HEK293 (cell line): ENCODE measurements around the gene AP5S1.

Experiments used
- BCL11B ChIP-seq: fragments of 450-650 bp; formaldehyde crosslinking; IDR thresholded peaks from 2 replicates; pipeline ENCODE4 v1.5.1; 2016; ENCODE audit warnings: low read depth, missing biosample characterization, missing genetic modification characterization
- ELK4 ChIP-seq: IDR thresholded peaks from 2 replicates; pipeline ENCODE4 v1.6.1; 2011; ENCODE audit warnings: mild to moderate bottlenecking, low read depth, low read length, borderline replicate concordance
- GLI4 ChIP-seq: fragments of 450-650 bp; formaldehyde crosslinking; IDR thresholded peaks from 2 replicates; pipeline ENCODE4 v1.5.1; 2016; ENCODE audit warnings: missing biosample characterization, missing genetic modification characterization
- KLF7 ChIP-seq: fragments of 450-650 bp; formaldehyde crosslinking; IDR thresholded peaks from 2 replicates; pipeline ENCODE4 v1.5.1; 2016; ENCODE audit warnings: missing biosample characterization, missing genetic modification characterization, borderline replicate concordance
- PATZ1 ChIP-seq: fragments of 450-650 bp; formaldehyde crosslinking; IDR thresholded peaks from 2 replicates; pipeline ENCODE4 v1.5.1; 2016; ENCODE audit warnings: missing biosample characterization, missing genetic modification characterization
- REST ChIP-seq: fragments of 450-650 bp; formaldehyde crosslinking; IDR thresholded peaks from 2 replicates; pipeline ENCODE4 v1.5.1; 2016; ENCODE audit warnings: missing biosample characterization, missing genetic modification characterization
- SALL2 ChIP-seq: fragments of 450-650 bp; formaldehyde crosslinking; IDR thresholded peaks from 2 replicates; pipeline ENCODE4 v1.5.0; 2017; ENCODE audit warnings: missing biosample characterization, mild to moderate bottlenecking, missing genetic modification characterization, borderline replicate concordance
- SP7 ChIP-seq: fragments of 450-650 bp; formaldehyde crosslinking; IDR thresholded peaks from 2 replicates; pipeline ENCODE4 v1.5.1; 2016; ENCODE audit warnings: missing biosample characterization, missing genetic modification characterization
- YY1 ChIP-seq: fragments of 450-650 bp; formaldehyde crosslinking; IDR thresholded peaks from 2 replicates; pipeline ENCODE4 v1.5.1; 2018; ENCODE audit warnings: missing biosample characterization, missing genetic modification characterization
- ZBTB10 ChIP-seq: fragments of 450-650 bp; formaldehyde crosslinking; IDR thresholded peaks from 2 replicates; pipeline ENCODE4 v1.5.1; 2016; ENCODE audit warnings: missing biosample characterization, missing genetic modification characterization
- ZBTB6 ChIP-seq: fragments of 450-650 bp; formaldehyde crosslinking; IDR thresholded peaks from 2 replicates; pipeline ENCODE4 v1.5.1; 2017; ENCODE audit warnings: missing biosample characterization, missing genetic modification characterization
- ZNF10 ChIP-seq: fragments of 450-650 bp; formaldehyde crosslinking; IDR thresholded peaks from 2 replicates; pipeline ENCODE4 v1.5.1; 2017; ENCODE audit warnings: missing biosample characterization, missing genetic modification characterization
- ZNF223 ChIP-seq: fragments of 450-650 bp; formaldehyde crosslinking; IDR thresholded peaks from 2 replicates; pipeline ENCODE4 v1.5.1; 2016; ENCODE audit warnings: missing biosample characterization, missing genetic modification characterization
- ZNF239 ChIP-seq: fragments of 450-650 bp; formaldehyde crosslinking; IDR thresholded peaks from 2 replicates; pipeline ENCODE4 v1.5.1; 2016; ENCODE audit warnings: missing biosample characterization, missing genetic modification characterization
- ZNF311 ChIP-seq: fragments of 450-650 bp; formaldehyde crosslinking; IDR thresholded peaks from 2 replicates; pipeline ENCODE4 v1.5.1; 2017; ENCODE audit warnings: missing biosample characterization, missing genetic modification characterization, borderline replicate concordance
- ZNF391 ChIP-seq: fragments of 450-650 bp; formaldehyde crosslinking; IDR thresholded peaks from 2 replicates; pipeline ENCODE4 v1.5.1; 2016; ENCODE audit warnings: low read depth, missing biosample characterization, missing genetic modification characterization, borderline replicate concordance
- ZNF510 ChIP-seq: fragments of 450-650 bp; formaldehyde crosslinking; IDR thresholded peaks from 2 replicates; pipeline ENCODE4 v1.5.1; 2018; ENCODE audit warnings: mild to moderate bottlenecking, missing genetic modification characterization, missing biosample characterization; ENCODE audit not compliant: insufficient replicate concordance
- ZNF513 ChIP-seq: fragments of 450-650 bp; IDR thresholded peaks from 2 replicates; pipeline ENCODE4 v1.5.1; 2018; ENCODE audit warnings: missing biosample characterization, missing genetic modification characterization
- ZNF549 ChIP-seq: fragments of 450-650 bp; IDR thresholded peaks from 2 replicates; pipeline ENCODE4 v1.5.1; 2018; ENCODE audit warnings: missing biosample characterization, missing genetic modification characterization, mild to moderate bottlenecking, inconsistent platforms, moderate library complexity
- ZNF704 ChIP-seq: fragments of 450-650 bp; formaldehyde crosslinking; IDR thresholded peaks from 2 replicates; pipeline ENCODE4 v1.5.1; 2016; ENCODE audit warnings: missing biosample characterization, missing genetic modification characterization
- ZNF791 ChIP-seq: fragments of 450-650 bp; formaldehyde crosslinking; IDR thresholded peaks from 2 replicates; pipeline ENCODE4 v1.5.1; 2016; ENCODE audit warnings: missing biosample characterization, missing genetic modification characterization
- ZNF792 ChIP-seq: fragments of 450-650 bp; formaldehyde crosslinking; IDR thresholded peaks from 2 replicates; pipeline ENCODE4 v1.5.1; 2016; ENCODE audit warnings: missing biosample characterization, missing genetic modification characterization
- ZSCAN23 ChIP-seq: fragments of 450-650 bp; formaldehyde crosslinking; IDR thresholded peaks from 2 replicates; pipeline ENCODE4 v1.5.1; 2016; ENCODE audit warnings: missing biosample characterization, missing genetic modification characterization
- ZSCAN30 ChIP-seq: fragments of 450-650 bp; IDR thresholded peaks from 2 replicates; pipeline ENCODE4 v1.5.1; 2018; ENCODE audit warnings: missing biosample characterization, mild to moderate bottlenecking, missing genetic modification characterization, moderate library complexity

Gene AP5S1

GRCh38 chr20:3781153-3781910 is 39.0 kb upstream of the AP5S1 start, which contains the start of gene SPEF1 (continued):
- TF ChIP-seq ZBTB10 (tag by site-specific recombination) (peak; percentile 81), REST (no peak), KLF7 (no peak), PATZ1 (no peak), ZNF704 (no peak), GLI4 (tag by site-specific recombination) (no peak), ZSCAN30 (tag by site-specific recombination) (peak; percentile 63), ZNF549 (no peak), ZNF223 (tag by site-specific recombination) (no peak), BCL11B (tag by site-specific recombination) (no peak), ZNF791 (tag by site-specific recombination) (no peak), YY1 (tag by site-specific recombination) (peak; percentile 90), ZNF510 (no peak), SP7 (tag by site-specific recombination) (peak; percentile 43; the same call in 1 of the 2 replicates), ZBTB6 (tag by site-specific recombination) (no peak), ZSCAN23 (tag by site-specific recombination) (no peak), ZNF792 (tag by site-specific recombination) (no peak), ELK4 (no peak), SALL2 (no peak), ZNF311 (tag by site-specific recombination) (no peak), ZNF391 (no peak), ZNF10 (tag by site-specific recombination) (no peak), ZNF513 (tag by site-specific recombination) (peak; percentile 48; the same call in 1 of the 2 replicates), ZNF239 (tag by site-specific recombination) (no peak)
